Retina (tissue), 1 donor: ENCODE results near the gene HOXD10.
A peak's percentile ranks its signal among the peaks of the same experiment; 100 is the strongest.

ENCODE experiments used
- DNase-seq: peaks from one replicate; pipeline ENCODE4 v3.0.0-alpha.2; 2016

Gene HOXD10

GRCh38 chr2:176096243-176096985, 20.2 kb upstream of the HOXD10 start:
- DNase-seq: peak; percentile 76

- DNase-seq: peak; percentile 92
These were observed 19.4 kb upstream of the HOXD10 start for GRCh38 chr2:176096986-176097819.

GRCh38 chr2:176097820-176098365, 18.7 kb upstream of the HOXD10 start:
- DNase-seq: peak; percentile 69

DNA sequence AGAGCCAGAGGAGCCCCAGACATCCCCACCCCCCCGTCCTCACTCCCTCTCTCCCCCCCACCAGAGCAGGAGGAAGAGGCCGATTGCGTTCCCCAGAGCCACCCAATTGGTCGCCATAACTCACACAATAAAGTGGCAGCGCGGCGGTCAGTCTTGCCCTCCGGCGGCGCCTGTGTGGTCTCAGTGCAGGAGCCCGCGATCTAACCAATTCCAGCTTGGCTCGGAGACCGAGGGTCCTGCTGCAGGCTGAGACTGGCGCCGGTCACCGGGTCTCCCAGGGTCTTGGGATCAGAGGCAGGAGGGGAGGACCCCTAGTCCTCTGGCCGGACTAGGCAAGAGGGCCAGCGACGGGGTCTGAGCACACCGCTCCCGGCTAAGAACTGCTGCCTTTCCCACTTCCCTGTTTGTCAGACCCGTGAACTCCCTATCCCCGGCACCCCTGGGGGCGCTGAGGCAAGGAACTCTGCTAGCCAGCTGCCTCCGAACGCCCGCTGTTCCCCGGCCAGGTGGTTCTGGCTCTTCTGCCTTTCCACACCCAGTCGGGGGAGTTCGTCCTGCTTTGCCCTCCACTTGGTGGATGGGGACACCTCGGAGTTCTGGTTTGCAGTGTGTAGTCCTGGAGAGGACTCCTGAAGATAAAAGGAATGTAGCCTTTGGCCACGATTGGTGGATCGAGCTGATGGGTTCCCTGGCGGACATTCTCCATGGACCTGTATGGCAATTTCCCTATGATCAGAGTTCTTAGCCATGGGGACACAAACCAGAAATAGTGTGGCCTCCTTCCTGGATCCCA, 18.0 kb upstream of the HOXD10 start:
- peak; percentile 71 for DNase-seq

DNA sequence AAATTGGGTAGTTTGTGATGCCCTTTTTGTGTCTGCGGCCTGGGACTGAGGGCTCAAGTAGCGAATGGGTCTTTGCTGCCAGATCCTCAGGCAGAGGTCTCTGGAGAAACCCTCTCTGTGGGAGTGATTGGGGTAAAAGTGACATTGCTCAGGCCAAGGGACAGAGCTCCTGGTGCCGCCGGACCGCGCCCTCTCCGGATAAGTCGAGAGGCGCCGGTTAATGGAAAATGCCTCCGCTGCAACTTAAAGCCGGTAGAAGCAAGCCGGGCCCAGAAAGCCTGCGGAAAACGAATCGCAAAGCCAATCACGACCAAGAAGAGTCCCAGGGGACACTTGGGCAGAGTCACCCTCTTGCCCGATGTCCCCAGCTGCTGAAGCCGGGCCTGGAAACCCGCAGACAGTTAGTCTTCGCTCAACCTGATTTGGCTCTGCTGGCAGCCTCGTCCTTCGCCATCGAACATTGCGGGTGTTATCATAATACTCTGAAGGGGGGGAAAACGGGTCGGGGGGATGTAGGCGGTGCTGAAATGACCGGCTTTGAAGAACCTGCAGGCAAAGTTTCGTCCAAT, 17.3 kb upstream of the HOXD10 start:
- peak; percentile 74 for DNase-seq

- peak; percentile 68 for DNase-seq
These were observed 16.6 kb upstream of the HOXD10 start, which contains the start of gene HOXD12 for GRCh38 chr2:176099728-176100546. Gene HOXD12, plus strand, starts transcription at chr2:176099795. Its CDS starts 7 bp downstream, at chr2:176099802.

DNA sequence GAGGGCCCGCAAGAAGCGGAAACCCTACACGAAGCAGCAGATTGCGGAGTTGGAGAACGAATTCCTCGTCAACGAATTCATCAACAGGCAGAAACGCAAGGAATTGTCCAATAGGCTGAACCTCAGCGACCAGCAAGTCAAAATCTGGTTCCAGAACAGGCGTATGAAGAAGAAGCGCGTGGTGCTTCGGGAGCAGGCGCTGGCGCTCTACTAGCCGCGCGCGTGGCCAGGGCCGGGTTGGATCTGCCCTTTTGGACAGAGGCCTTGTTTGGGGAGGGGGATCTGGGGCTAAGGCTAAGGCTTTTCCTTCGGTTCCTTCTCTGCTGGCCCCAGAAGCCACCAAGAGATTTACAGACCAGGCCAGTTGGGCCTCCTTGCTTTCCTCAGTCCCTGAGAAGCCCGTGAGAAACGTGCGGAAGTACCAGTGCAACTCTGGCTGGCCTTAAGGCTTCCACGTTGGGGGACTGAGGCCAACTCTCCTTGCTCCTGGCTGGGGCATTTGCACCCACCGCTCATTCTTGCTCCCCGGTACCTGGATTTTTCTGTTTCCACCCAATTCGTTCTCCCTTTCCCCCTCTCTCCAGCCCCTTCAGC, 15.9 kb upstream of the HOXD10 start:
- no peak for DNase-seq

DNA sequence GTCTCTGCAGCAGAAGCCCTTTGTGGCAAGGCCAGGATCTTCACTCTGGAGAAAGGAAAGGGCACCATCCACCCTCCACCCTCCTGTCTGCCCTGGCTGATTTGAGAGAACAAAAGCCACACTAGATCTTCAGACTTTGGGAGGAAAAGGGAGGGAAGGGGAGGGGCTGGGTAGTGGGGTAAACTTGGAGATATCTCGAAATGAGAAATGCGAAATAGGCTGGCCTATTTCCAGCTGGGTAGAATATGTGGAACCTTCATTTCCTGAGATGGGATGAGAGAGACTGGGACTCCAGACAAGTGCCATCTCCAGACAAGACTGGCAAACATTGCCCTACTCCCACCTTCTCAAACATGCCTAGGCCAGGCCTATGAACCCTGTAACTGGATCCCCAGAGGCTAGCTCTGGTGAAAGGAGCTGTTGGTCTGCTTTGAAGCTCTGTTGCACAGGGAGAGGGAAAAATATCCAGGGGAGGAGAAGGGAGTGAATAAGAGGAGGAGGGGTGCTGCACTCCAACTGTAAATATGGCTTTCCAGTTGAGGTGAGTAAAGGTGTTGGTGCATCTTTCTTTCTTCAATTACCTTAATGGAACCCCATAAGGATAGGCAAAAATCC, 15.3 kb upstream of the HOXD10 start:
- DNase-seq: no peak

GRCh38 chr2:176101842-176102241, 14.7 kb upstream of the HOXD10 start:
- no peak for DNase-seq

- DNase-seq: no peak
These were observed 14.2 kb upstream of the HOXD10 start for GRCh38 chr2:176102309-176102866.

DNA sequence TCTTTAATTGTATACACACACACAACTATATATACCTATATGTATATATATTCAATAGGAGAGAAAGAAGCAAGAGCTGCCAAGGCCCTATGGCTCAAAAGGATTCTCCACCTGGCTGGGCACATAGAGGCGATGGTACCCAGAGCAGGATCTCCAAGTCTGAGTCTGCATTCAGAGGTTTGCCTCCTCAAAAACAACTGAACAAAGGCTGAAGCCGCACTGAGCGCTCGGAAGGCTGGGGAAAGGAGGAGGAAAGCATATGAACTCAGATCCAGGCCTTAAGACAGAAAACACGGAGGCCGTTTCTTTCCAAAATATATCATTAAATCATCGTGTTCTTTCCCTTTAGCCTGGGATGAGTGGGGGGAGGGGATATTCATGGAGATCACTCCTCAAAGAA, 13.4 kb upstream of the HOXD10 start:
- no peak for DNase-seq

- DNase-seq: no peak
These were observed 12.7 kb upstream of the HOXD10 start for GRCh38 chr2:176103742-176104315.

DNA sequence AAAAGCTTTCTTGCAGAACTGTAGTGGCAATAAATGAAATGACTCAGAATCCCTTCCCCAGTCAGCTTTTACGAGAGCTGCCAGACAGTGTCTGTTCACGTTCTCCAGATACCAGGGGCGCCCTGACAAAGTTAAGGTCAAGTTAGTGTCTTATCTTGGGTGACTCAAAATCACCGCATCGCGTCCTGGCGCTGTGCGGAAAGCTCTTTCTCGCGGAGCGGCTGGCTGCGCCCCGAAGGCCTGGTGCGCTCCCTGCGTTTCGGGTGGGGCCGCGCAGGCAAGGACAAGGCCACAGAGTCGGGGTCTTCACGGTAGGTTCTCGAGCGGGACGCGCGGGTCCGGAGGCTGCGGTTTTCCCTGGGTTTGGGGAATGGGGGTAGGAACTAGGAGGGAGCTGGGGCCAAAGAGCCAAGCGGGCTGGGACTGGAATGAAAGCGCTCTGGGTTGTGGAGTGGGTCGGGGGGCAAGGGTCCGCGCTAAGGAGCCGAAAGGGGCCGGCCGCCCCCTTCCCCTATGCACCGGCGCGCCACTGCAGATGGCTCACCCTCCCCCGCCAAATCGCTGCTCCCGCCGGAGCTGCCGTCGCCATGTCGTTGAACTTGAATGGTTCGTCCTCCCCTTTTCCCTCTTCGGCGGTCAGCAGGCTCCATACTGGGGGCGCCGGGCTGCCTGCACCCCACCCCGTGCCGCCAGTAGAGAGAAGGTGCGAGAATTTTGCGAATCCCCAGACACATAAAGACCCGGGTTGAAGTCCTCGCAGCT, 12.1 kb upstream of the HOXD10 start:
- DNase-seq: peak; percentile 67

- no peak for DNase-seq
These were observed 11.4 kb upstream of the HOXD10 start for GRCh38 chr2:176105078-176105729.

DNA sequence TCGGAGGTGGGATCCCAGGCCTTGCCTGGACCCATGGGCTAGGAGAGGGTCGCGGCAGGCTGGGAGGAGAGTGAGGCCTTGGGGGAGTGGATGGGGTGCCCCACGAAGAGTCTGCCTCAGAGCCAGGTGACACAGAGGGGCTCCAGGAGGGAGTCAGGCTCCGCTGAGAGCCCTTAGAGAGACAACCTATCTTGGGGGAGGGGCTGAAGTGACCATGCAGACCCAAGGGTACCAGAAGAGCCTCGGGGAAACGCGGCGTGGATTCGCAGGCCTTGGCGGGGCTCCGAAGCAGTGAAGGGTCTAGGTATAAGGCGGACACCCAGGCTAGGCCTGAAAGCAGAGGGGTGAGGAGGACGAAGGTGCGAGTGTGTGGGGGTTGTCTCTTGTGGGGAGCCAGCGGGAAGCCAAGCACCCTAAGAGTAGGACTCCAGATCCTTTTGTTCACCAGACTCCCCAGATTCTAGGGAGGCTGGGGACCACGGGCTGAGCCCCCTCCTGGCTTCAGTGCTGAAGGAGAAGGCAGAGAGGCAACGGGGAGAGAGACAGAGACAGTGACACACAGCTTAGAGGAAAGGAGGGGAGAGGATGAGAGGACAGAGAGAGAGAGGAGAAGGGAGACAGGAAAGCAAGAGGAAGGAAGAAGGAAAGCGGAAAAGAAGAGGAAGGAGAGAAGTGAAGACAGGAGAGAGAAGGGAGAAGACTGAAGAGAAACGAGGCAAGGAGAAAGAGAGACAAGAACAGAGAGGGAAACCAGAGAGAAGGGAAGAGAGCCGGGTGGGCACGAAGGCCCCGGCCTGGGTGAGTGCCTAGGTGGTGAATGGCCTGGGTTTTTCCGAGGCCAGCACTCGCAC, 10.6 kb upstream of the HOXD10 start:
- no peak for DNase-seq

DNA sequence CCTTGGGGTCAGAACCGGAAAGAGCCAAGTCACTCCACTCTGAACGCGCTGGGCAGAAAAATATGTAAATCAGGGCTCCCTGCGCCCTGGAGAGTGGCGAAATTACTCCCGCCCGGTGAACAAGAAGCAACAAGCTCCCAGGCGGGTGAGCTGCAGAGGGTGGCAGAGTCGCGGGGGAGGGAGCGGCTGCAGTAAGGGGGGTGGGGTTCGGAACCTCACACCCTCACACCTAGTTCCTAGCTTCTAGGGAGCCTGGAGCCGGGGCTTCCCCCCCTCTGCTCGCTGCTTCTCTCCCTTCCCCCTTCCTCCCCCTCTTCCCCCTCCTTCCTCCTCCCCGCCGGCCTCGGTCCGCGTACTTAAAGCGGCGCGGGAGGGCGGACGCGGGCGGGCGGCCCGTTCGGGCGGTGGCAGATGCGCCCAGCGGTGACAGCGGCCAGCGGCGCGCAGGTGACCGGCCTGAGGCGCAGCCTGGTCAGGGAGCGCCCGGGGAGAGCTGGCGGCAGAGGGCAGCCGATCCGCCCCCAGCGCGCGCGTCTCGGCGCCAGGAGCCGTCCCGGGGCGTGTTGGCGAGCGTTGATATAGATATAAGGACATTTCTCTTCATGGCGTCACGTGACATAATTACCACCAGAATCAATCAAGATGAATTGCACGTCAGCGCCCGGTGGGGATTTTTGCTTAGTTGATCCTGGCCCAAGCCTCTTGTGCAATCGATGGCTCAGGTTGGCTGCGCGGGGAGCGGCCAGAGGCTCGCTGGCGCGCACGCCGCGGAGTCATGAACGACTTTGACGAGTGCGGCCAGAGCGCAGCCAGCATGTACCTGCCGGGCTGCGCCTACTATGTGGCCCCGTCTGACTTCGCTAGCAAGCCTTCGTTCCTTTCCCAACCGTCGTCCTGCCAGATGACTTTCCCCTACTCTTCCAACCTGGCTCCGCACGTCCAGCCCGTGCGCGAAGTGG, 9.7 kb upstream of the HOXD10 start, which contains the start of gene HOXD11:
Gene HOXD11 (plus strand): TSS at position 700 of the 959 bp plus-strand sequence. CDS start 76 bp downstream, at position 776.
- peak; percentile 81 for DNase-seq
